ENCODE results near the gene ADCY5. TPM values are rescaled to one million over a fixed set of nuclear protein-coding genes. Genes with fewer than 3 reads are reported as not detected.

The ADCY5 gene
- total and polyA plus RNA-seq, 5 donors, result 90.4 to 220 (median 205) TPM

GRCh38 chr3:123301331-123302184 lies 147.3 kb downstream of the ADCY5 start:
- WGBS, result 79% methylated on average over 4 of the region's 4 CpGs
- DNase-seq (no peak), ATAC-seq (no peak)
- Histone ChIP-seq H3K4me1 (ENCODE audit: control insufficient read depth, insufficient read depth, low read length) (no peaks in the 10 kb centered on the region), H3K9me3 (ENCODE audit: control insufficient read depth, low read length) (no peaks in the 10 kb centered on the region), H3K27ac (ENCODE audit: low read length) (no peak overlapping the region), H3K4me3 (ENCODE audit: low read length) (no peak overlapping the region), H3K27me3 (ENCODE audit: control insufficient read depth, insufficient read depth) (no peaks in the 10 kb centered on the region)
- intact Hi-C loops (cut with DNase I), result no loop called here

GRCh38 chr3:123300583-123300982 lies 148.3 kb downstream of the ADCY5 start:
- intact Hi-C loops (cut with DNase I), result no loop called here
- Histone ChIP-seq H3K9me3 (ENCODE audit: control insufficient read depth, low read length) (no peaks in the 10 kb centered on the region), H3K27me3 (ENCODE audit: control insufficient read depth, insufficient read depth) (no peaks in the 10 kb centered on the region), H3K4me3 (ENCODE audit: low read length) (no peak overlapping the region), H3K27ac (ENCODE audit: low read length) (no peak overlapping the region), H3K4me1 (ENCODE audit: control insufficient read depth, insufficient read depth, low read length) (no peaks in the 10 kb centered on the region)
- DNase-seq (no peak), ATAC-seq (no peak)
- whole genome bisulfite sequencing, result 67% methylated on average over 8 of the region's 8 CpGs

GRCh38 chr3:123300056-123300455 lies 148.8 kb downstream of the ADCY5 start:
- Histone ChIP-seq H3K27me3 (ENCODE audit: control insufficient read depth, insufficient read depth) (no peaks in the 10 kb centered on the region), H3K4me3 (ENCODE audit: low read length) (no peak overlapping the region), H3K4me1 (ENCODE audit: control insufficient read depth, insufficient read depth, low read length) (no peaks in the 10 kb centered on the region), H3K27ac (ENCODE audit: low read length) (no peak overlapping the region), H3K9me3 (ENCODE audit: control insufficient read depth, low read length) (no peaks in the 10 kb centered on the region)
- no peak for ATAC-seq
- no peak for DNase-seq
- intact Hi-C loops (cut with DNase I), result no loop called here
- WGBS, result 87% methylated on average over 16 of the region's 16 CpGs

GRCh38 chr3:123299581-123299980 lies 149.3 kb downstream of the ADCY5 start:
- DNase-seq, result no peak

GRCh38 chr3:123298903-123299302 lies 150.0 kb downstream of the ADCY5 start:
- Histone ChIP-seq H3K27me3 (ENCODE audit: control insufficient read depth, insufficient read depth) (no peaks in the 10 kb centered on the region), H3K4me3 (ENCODE audit: low read length) (no peak overlapping the region), H3K9me3 (ENCODE audit: control insufficient read depth, low read length) (no peaks in the 10 kb centered on the region), H3K4me1 (ENCODE audit: control insufficient read depth, insufficient read depth, low read length) (no peaks in the 10 kb centered on the region), H3K27ac (ENCODE audit: low read length) (no peak overlapping the region)
- 82% methylated on average over 5 of the region's 5 CpGs for WGBS
- ATAC-seq (no peak), DNase-seq (no peak)
- intact Hi-C loops (cut with DNase I), result no loop called here

More at GRCh38 chr3:123299581-123299980, 149.3 kb downstream of the ADCY5 start:
- Histone ChIP-seq H3K4me1 (ENCODE audit: control insufficient read depth, insufficient read depth, low read length) (no peaks in the 10 kb centered on the region), H3K9me3 (ENCODE audit: control insufficient read depth, low read length) (no peaks in the 10 kb centered on the region), H3K4me3 (ENCODE audit: low read length) (no peak overlapping the region), H3K27ac (ENCODE audit: low read length) (no peak overlapping the region), H3K27me3 (ENCODE audit: control insufficient read depth, insufficient read depth) (no peaks in the 10 kb centered on the region)
- 81% methylated on average over 8 of the region's 8 CpGs for whole genome bisulfite sequencing
- ATAC-seq, result no peak
- intact Hi-C loops (cut with DNase I), result no loop called here

GRCh38 chr3:123297627-123297899 lies 151.3 kb downstream of the ADCY5 start:
- ATAC-seq (no peak), DNase-seq (no peak)
- H3K27me3 ChIP-seq (ENCODE audit: control insufficient read depth, insufficient read depth), result no peaks in the 10 kb centered on the region
- no peak overlapping the region for H3K4me3 ChIP-seq (ENCODE audit: low read length)
- H3K4me1 ChIP-seq (ENCODE audit: control insufficient read depth, insufficient read depth, low read length), result no peaks in the 10 kb centered on the region
- H3K27ac ChIP-seq (ENCODE audit: low read length), result no peak overlapping the region
- intact Hi-C loops (cut with DNase I), result no loop called here
- WGBS, result 72% methylated on average over 6 of the region's 6 CpGs
- H3K9me3 ChIP-seq (ENCODE audit: control insufficient read depth, low read length), result no peaks in the 10 kb centered on the region

GRCh38 chr3:123296836-123297626 lies 151.9 kb downstream of the ADCY5 start:
- Histone ChIP-seq H3K27ac (ENCODE audit: low read length) (no peak overlapping the region), H3K9me3 (ENCODE audit: control insufficient read depth, low read length) (no peaks in the 10 kb centered on the region), H3K4me1 (ENCODE audit: control insufficient read depth, insufficient read depth, low read length) (no peaks in the 10 kb centered on the region), H3K27me3 (ENCODE audit: control insufficient read depth, insufficient read depth) (no peaks in the 10 kb centered on the region), H3K4me3 (ENCODE audit: low read length) (no peak overlapping the region)
- no peak for ATAC-seq
- 79% methylated on average over 13 of the region's 13 CpGs for WGBS
- intact Hi-C loops (cut with DNase I), result no loop called here
- DNase-seq, result no peak

- 84% methylated on average over 7 of the region's 7 CpGs for WGBS
- H3K4me1 ChIP-seq (ENCODE audit: control insufficient read depth, insufficient read depth, low read length), result no peaks in the 10 kb centered on the region
- no peak overlapping the region for H3K27ac ChIP-seq (ENCODE audit: low read length)
- no peak overlapping the region for H3K4me3 ChIP-seq (ENCODE audit: low read length)
- ATAC-seq, result no peak
- no peak for DNase-seq
- intact Hi-C loops (cut with DNase I), result no loop called here
- no peaks in the 10 kb centered on the region for H3K27me3 ChIP-seq (ENCODE audit: control insufficient read depth, insufficient read depth)
- H3K9me3 ChIP-seq (ENCODE audit: control insufficient read depth, low read length), result no peaks in the 10 kb centered on the region
Observed at GRCh38 chr3:123296261-123296660, 152.6 kb downstream of the ADCY5 start.

GRCh38 chr3:123295901-123296250 lies 153.0 kb downstream of the ADCY5 start:
- intact Hi-C loops (cut with DNase I), result no loop called here
- DNase-seq (no peak), ATAC-seq (no peak)
- H3K4me3 ChIP-seq (ENCODE audit: low read length), result no peak overlapping the region
- no peaks in the 10 kb centered on the region for H3K9me3 ChIP-seq (ENCODE audit: control insufficient read depth, low read length)
- H3K27ac ChIP-seq (ENCODE audit: low read length), result no peak overlapping the region
- H3K27me3 ChIP-seq (ENCODE audit: control insufficient read depth, insufficient read depth), result no peaks in the 10 kb centered on the region
- WGBS, result 72% methylated on average over 11 of the region's 11 CpGs
- no peaks in the 10 kb centered on the region for H3K4me1 ChIP-seq (ENCODE audit: control insufficient read depth, insufficient read depth, low read length)

- intact Hi-C loops (cut with DNase I), result no loop called here
- 69% methylated on average over 7 of the region's 7 CpGs for WGBS
- Histone ChIP-seq H3K4me3 (ENCODE audit: low read length) (no peak overlapping the region), H3K9me3 (ENCODE audit: control insufficient read depth, low read length) (no peaks in the 10 kb centered on the region), H3K27ac (ENCODE audit: low read length) (no peak overlapping the region), H3K27me3 (ENCODE audit: control insufficient read depth, insufficient read depth) (no peaks in the 10 kb centered on the region), H3K4me1 (ENCODE audit: control insufficient read depth, insufficient read depth, low read length) (no peaks in the 10 kb centered on the region)
- no peak for ATAC-seq
- no peak for DNase-seq
Observed at GRCh38 chr3:123295171-123295900, 153.6 kb downstream of the ADCY5 start.

GRCh38 chr3:123294296-123294938 lies 154.5 kb downstream of the ADCY5 start:
- no peaks in the 10 kb centered on the region for H3K4me1 ChIP-seq (ENCODE audit: control insufficient read depth, insufficient read depth, low read length)
- 93% methylated on average over 13 of the region's 13 CpGs for WGBS
- intact Hi-C loops (cut with DNase I), result no loop called here
- ATAC-seq, result no peak
- no peak for DNase-seq
- no peaks in the 10 kb centered on the region for H3K27me3 ChIP-seq (ENCODE audit: control insufficient read depth, insufficient read depth)
- H3K4me3 ChIP-seq (ENCODE audit: low read length), result no peak overlapping the region
- H3K9me3 ChIP-seq (ENCODE audit: control insufficient read depth, low read length), result no peaks in the 10 kb centered on the region
- no peak overlapping the region for H3K27ac ChIP-seq (ENCODE audit: low read length)
